Activated CD8-positive, alpha-beta memory T cell treated with anti-CD3 and anti-CD28 coated beads, Interleukin-2, amount 50 U/mL, for 4 hours (primary cell): Measurements from ENCODE around the gene RNF215.

Experiments used
- DNase-seq: peaks from one replicate; pipeline ENCODE4 v3.0.0-alpha.2; 2020

RNF215 gene

DNA sequence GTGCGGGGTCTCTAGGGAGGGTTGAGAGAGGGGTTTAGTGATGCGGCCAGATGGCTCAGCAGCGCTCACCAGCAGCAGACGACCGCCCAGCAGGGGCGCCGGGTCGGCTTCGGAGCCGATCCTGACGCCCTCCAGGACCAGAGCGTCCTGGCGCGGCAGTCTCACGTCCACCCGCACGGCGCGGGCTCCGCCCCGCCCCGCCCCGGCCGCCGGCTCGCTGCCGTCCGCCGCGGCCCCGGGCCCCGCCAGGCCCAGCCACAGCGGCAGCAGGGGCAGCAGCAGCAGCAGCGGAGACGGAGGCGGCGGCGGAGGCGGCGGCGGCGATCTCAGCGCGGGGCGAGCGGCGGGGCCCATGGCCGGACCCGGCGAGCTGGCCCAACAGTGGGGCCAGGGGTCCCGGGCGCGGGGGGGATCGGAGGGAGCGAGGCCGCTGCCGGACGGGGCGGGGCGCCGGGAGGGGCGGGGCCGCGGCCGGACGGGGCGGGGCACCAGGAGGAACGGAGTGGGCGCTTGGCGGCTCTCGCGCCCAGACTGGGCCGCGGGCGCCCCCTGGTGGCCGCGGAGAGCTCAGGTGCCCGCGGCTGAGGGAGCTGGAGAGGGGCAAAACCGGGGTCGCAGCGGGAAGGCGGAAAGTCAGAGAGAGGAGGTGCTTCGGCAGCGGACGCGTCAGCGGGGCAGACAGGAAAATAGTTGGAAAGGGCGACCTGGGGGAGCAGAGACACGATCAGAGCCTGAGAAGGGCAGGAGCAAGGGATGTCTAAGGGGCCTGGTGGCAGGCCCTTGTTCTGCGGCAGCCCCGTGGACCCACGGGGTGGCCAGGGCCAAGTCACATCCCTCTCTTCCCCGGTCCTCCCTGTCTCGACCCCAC, at the start of gene RNF215:
Gene RNF215, minus strand, starts transcription at position 452 of the 868 bp plus-strand sequence. Its CDS starts 98 bp downstream, at position 354.
- DNase-seq = peak; percentile 80

DNA sequence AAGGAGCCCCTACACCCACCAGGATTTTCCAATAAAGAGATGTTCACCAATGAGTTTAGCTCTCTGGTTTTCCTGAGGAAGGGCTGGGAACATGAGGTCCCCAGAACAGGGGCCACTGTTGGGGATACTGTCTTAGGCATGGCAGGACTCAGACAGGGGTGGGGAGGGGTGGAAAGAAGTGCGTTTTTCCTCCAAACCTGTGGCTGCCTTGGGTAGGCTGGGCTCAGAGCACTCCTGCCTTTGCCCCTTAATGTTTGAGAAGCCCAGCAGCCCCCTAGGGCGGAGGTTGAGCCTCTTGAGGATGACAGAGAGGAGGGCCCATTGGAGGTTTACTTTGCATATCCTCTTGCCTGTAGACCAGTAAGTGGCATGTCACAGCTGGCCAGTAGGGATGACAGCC, 49.0 kb upstream of the RNF215 start:
- DNase-seq = no peak

DNA sequence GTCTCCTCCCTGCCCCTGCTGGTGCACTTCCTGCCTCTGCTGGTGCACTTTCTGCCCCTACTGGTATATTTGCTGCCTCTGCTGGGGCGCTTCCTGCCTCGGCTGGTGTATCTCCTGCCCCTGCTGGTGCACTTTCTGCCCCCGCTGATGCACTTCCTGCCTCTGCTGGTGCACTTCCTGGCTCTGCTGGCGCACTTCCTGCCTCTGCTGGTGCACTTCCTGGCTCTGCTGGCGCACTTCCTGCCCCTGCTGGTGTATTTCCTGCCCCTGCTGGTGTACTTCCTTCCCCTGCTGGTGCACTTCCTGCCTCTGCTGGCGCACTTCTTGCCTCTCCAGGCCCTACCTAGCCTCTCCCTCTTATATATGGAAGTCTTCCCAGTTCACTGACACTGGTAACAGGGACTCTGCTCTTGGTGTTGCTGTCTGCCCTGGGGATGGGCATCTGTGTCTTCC, 48.5 kb upstream of the RNF215 start:
- DNase-seq = peak; percentile 75

DNA sequence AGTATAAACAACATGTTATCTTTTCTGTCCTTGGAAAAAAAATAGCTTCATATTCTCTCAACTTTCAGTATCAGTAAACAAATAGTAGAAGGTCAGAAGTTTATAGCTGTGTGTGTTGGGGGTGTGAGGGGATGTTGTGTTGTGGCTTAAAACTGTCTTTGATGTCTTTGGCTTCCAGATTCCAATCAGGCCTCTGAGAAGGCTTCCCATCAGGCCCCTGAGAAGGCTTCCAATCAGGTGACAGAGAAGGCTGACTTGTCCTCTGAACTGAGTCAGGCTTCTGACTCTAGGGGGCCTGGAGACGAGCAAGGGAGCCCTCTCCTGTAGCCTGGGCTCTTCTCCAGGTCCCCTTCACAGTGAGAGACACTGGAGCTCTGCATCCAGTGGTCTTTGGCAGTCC, 47.6 kb upstream of the RNF215 start:
- no peak for DNase-seq

DNA sequence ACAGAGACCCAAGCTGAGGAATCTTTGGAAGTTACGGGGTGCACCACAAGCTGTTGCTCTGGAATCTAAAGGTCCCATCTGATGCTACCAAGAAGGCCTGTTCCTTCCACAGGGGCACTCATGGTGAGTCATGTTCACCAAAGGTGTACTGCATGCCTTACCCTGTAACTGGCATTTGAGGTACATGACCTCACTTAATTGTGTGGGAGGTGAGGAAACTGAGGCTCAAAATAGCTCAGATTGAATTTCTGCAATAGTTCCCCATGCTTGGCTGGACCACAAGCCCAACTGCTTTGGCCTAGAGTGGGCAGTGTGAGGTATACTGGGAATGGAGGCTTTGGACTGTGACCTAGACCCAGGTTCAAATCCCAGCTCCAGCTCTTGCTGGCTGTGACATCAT, 46.6 kb upstream of the RNF215 start:
- no peak for DNase-seq

DNA sequence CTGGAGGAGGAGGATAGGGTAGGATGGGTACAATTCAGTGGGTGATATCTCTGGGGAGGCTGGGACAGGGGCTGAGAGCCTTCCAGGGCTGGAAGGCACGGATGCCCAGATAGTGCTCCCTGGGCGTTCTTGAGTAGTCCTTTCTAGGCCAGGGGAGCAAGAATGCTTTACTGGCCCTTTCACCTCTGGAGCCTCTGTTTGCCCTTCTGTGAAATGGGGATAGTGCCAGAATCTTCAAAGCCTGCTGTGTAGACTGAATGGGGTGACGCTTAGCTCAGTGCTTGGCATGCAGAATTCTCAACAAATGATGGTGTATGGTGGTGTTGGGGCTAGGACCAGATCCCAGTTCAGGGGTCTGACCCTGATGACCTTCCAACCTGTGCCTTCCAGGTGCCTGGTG, 46.0 kb upstream of the RNF215 start:
- DNase-seq = no peak

DNA sequence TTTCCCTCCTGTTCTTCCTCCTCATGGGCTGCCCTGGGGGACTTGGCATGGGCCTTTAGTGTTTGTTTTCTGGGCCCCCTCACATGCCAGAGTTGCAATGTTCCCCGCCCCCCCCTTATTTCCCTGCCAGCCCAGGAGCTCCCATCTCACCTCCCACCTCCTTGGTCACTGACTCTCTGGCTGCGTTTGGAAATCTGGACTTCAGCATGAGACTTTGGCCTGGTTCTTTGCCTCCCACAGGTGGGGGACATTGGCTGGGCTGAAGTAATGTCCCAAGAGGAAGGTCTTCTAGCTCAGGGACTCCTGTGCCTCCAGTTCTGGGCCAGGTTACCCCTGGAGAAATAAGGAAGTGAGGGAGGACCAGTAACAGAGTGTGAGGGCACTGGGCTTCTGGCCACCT, 45.3 kb upstream of the RNF215 start:
- DNase-seq = no peak

DNA sequence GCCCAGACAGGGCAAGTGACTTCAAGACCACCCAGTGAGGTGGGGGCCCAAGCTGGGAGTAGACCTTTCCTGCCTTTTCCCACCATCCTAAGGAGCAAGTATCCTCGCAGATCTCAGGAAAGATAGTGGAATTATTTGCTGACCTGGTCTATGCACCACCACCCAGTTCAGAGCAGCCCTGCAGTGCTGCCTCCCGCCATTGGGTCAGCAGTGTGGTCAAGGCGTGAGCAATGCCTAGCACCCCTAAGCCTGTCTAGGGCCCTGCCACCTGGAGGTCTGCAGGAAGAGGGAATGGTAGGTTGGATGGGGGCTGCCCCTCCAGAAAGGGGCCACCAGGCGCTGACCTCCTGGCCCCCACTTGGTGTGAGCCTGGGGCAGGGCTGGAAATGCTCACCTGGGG, 44.9 kb upstream of the RNF215 start:
- DNase-seq = no peak

DNA sequence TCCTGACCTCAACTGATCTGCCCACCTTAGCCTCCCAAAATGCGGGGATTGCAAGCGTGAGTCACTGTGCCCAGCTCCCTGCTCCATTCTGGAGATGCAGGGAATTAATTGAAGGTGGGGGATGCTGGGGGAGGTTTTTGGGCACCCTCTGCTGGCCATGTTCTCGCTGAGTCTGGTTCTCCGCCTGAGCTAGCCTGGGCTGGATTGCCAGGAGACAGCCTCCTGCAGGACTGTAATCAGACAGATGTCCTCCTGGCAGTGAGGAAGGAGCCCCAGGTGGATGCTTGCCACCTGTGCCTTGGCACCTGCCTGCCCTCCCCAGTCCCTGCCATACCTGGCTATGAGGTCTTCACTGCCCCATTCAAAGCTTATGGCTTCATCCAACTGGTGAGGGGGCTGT, 43.7 kb upstream of the RNF215 start:
- DNase-seq = no peak

DNA sequence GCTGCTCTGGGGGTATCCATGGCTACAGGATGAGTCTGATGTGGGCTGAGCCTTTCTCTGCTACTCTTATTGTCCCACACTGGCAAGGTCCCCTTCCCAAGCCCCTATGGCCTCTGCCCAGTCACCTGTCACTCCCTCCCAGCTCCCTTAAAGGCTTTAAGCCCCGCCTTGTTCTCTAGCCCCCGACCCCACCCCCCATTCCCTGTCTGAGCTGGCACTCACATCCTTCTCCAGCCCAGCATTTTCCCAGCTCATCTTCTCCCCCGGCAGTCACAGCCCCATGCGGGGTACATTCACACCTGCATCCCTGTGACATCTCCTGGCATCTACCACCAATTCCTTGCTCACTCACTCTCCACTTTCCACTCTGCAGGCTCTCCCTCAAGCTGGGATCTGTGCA, 42.7 kb upstream of the RNF215 start:
- no peak for DNase-seq

DNA sequence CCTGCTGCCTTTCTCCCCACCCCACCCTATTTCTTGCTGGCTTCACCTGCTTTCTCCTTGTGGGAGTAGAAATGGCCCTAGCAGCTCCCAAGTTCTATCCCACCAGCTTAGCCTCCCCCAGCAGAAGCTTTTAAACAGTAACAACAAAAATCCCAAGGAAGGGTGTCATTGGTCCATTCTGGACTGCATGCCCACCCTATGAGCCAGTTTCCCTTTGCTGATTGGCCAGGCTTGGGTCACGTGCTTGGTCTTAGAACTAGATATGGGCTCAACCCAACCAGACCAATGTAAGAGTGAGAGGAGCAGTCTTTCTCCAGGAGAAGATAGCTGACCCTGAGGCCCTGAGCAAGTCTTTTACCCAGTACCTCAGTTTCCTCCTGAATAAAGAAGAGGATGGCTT, 40.7 kb upstream of the RNF215 start:
- DNase-seq = no peak

DNA sequence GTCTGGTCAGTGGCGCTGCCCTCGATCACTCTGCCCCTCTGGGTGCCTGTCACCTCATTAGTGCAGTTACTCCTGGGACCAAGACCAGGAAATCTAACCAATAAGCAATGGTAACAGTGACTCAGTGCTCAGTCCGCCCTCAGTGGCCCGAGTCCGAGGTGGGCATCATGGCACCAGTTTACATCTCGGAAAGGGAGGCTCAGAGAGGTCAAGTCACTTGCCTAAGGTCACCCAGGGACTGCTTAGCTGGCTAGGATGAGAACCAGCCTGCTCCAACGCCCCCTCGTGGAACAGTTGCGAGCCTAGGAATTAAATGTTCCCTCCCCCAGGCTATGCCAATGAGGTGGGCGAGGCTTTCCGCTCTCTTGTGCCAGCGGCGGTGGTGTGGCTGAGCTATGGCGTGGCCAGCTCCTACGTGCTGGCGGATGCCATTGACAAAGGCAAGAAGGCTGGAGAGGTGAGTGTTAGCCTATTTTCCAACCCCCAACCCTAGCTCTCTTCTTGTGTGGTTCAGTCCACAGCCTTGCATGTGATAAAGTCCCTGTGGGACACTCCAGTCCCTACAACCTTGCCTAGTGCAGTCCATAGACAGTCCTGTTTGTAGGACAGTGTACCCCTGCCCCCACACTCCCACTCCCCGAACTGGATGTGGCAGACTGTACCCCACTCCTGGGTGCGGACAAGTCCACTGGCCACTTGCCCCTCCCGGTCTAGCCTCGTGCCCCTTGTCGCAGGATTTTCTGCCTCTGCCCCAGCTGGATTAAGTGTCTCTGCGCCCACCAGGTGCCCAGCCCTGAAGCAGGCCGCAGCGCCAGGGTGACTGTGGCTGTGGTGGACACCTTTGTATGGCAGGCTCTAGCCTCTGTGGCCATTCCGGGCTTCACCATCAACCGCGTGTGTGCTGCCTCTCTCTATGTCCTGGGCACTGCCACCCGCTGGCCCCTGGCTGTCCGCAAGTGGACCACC, 39.5 kb upstream of the RNF215 start:
- peak; percentile 88 for DNase-seq

DNA sequence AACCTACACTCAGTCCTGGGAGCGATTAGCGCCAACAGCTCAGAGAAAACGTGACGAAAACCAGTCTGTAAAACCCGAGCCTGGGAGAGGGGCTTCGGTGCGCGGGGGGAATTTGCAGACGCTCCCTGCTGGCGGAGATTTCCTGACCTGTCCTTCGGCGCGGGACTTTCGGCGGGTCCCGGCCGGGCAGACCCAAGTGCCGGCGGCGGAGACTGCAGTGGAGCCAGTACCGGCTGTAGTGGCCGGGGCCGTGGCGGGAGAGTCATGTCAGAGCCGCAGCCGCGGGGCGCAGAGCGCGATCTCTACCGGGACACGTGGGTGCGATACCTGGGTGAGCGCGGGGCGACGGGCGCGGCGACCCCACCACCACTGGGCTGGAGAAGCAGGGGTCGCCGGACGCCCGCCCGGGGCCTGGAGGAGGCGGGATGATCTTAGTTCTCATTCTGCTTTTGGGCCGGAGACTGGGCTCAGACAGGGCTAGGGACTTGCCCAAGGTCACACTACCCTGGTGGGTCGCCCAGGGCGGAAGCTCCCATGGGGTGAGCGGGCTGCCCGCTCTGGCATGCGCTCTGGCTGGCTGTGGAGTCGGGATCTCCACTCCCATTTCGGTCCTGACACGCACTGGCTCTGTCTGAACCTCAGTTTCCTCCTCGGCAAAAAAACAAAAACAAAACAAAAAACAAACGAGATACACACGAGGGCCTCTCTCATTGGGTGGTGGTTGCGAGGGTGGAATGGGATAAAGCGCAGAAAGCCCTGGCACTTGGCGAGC, 38.6 kb upstream of the RNF215 start, which contains the start of gene MTFP1:
Gene MTFP1, plus strand, starts transcription at position 153 of the 772 bp plus-strand sequence. Its CDS starts 112 bp downstream, at position 265.
- DNase-seq = peak; percentile 49

DNA sequence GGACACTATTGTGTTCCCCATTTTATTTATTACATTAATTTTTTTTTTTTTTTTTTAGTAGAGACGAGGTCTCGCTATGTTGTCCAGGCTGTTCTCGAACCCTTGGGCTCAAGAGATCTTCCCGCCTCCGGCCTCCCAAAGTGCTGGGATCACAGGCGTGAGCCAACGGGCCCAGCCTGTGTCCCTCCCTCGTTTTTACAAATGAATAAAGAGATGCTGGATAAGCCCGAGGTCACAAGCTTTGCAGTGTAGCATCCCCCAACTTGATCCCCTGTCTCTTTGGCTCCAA, 38.1 kb upstream of the RNF215 start:
- no peak for DNase-seq

DNA sequence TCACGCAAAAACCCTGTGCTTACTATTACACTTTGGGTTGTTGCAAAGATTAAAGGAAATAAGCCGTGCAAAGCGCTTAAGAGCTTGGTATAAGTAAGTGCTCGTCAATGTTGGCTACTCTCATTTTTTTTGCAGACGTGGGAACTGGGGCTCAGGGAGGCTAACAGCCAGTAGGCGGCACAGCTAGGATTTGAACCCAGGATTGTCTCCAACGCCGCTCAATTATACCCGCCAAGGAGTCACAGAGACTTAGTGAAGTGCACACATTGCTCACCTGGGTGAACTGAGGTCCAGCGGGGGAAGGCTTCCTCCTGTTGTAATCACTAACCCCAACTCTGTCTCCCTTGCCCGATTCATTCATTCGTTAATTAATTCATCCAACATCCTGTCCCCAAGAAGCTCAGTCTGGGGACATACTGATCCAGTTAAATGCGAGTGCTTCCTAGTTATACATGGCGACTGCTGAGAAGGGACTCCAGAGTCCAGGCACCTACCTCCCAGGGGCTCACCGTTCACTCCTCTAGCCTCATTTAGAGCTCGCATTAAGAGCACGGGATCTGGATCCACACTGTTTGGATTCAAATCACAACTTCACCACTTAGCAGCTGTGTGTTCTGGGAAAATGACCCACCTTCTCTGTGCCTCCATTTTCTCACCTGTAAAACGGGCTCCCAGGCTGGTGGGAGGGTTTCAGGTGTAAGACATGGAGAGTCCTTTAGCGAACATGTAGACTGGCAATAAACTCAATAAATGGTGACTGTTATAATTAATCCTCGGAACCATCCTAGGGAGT, 37.5 kb upstream of the RNF215 start:
- no peak for DNase-seq

DNA sequence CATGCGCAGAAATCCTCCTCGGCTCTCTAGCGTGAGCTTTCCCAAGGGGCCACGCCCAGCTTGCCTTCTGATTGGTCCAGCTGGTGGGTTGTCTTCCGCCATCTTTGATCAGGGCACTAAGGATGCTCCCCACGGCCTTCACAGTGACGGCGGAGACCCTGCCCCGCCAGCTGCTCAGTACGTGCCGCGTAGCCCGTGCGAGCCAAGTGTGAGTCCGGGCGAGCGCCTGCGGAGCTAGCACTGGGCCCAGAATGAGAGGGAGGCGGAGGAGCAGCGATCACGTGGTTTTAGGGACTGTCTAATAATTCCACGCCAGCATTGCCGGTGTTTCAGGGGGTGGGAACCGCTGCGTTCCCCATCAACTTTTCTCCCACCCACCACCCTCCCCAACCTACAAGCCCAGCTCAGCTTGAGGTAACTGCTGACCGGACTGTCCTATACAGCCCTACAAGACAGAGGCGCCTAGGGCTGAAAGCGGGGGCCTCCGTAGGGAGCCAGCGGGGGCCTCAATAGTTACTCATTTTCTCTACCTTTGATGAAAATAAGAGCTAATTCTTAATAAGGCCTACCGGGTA, 36.8 kb upstream of the RNF215 start:
- DNase-seq = peak; percentile 94

DNA sequence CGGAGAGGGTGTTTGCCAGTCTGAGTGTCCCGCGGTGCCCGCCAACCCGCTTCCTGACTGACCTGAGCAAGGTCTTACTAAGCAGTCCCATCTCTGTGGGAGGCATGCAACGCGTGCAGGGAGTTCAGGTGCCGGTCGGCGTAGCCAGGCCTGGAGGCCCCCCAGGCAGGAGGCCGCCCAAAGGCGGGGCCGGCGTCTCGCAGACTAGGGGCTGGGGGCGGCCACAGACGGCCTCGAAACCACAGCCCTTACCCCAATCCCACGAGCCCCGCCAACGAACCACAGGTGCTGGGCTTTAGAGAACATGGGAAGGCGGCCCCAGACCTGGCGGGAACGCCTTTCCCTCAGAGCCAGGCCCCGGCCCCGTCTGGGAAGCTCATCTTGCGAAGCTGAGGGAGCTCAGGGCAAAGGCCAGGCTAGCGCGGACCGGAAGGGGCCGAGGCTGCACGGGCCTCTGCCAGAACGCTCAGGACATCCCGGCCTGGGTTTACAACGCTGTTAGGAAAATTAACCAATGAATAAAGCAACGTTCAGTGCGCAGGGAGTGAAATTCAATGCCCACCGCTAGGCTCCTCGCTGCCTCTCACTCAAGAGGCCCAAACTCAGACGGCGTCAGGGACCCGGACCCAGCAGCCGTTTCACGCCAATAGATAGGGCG, 36.2 kb upstream of the RNF215 start:
- DNase-seq = peak; percentile 45

DNA sequence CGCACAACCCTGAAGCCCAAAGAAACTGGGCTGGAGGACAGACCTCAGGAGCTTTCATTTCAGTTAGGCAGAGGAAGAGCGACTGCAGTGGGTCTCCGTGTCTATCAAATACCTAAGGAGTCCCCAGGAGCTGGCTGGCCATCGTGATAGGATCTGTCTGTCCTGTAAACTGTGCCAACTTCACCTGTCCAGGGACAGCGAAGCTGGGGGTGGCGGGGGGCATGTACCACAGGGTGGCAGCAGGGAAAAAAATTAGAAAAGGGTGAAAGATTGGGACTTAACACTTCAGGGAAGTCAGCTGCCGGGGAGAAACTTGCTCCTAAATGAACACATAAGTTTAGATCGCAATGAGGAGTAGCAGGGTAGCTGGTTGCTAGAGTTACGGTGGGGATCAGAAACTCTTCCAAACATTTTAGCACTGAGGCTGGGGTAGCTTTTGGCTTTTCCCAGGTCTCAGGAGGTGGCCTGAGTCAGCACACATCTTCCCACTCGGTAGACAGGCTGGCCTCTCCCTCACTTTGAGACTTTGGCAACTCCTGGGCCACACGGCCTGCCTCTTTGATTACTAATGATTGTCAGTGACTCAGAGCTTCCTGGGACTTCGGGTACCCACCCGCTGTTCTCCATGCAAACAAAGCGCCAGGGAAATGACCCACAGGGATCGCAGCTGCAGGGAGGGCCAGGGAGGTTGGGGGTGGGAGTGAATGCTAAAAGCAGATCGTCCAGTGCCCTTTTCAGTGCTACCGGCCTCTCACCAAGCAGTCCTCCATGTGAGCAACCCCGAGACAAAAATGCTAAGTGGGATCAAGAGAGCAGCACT, 35.5 kb upstream of the RNF215 start:
- DNase-seq = no peak

DNA sequence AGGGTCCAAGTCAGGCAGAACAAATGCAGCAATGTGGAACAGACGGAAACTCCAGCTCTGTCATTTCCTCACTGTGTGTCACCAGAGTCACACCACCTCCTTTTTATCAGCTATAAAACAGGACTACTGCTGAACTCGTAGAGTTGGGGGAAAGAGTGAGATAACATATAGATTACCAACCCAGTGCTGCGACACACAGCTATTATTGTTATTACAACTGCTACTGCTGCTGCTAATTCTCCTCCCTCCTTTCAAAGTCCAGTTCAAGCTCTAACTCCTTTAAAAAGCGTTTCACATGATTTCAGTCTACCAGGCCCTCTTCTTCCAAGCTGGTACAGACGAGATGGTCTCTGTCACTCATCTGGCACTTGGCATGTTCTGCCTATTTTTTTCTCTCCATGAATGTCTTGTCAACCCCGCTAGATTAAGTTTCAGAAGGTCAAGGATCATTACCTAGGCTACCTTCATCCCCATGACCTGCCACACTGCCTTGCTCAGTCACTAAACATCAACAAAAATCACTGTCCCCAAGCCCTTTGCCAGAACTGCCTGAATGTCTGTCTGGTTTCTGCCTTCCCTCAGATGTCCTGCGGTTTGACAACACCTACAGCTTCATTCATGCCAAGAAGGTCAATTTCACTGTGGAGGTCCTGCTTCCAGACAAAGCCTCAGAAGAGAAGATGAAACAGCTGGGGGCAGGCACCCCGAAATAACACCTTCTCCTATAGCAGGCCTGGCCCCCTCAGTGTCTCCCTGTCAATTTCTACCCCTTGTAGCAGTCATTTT, 34.7 kb upstream of the RNF215 start:
- no peak for DNase-seq
